A549 (cell line): ENCODE results near the gene MAFG. TPM values are rescaled to one million over a fixed set of nuclear protein-coding genes. Genes with fewer than 3 reads are reported as not detected.

Source experiments
- ATAC-seq, 2 experiments: fragments of 200-7000 bp in 1 of 2; fragments of >200 bp in 1 of 2; cut with Nextera tagmentation in 1 of 2; cut with Tn5 transposase in 1 of 2; 3 replicates each; pipeline versions ENCODE4 v1.8.0 to v1.9.1; 2018 to 2020; ENCODE audit warnings: mild to moderate bottlenecking in 1 of 2, moderate library complexity in 1 of 2
- CTCF ChIA-PET: fragments of 300-600 bp; sonication (Branson Sonifier 250); formaldehyde crosslinking; extraction: SDS; loops from one replicate; lab custom pipeline; 2021; ENCODE audit warnings: antibody characterized with exemption, inconsistent platforms; lab: Yijun Ruan, JAX
- POLR2A ChIA-PET: fragments of 350-600 bp; formaldehyde crosslinking; extraction: SDS; loops from one replicate; lab custom pipeline; 2021; ENCODE audit warnings: antibody characterized with exemption, inconsistent platforms; lab: Yijun Ruan, JAX
- DNase-seq, 2 experiments: peaks; one replicate each; pipeline versions ENCODE4 v3.0.0 to v3.0.0-alpha.2; 2011 to 2016; ENCODE audit warnings: low read depth in 1 of 2, low spot score in 1 of 2
- FAIRE-seq: peaks from 2 replicates; lab custom pipeline; 2011; peaks lifted over from hg19 to GRCh38; lab: Jason Lieb, UNC
- H3K27ac ChIP-seq, 2 experiments: fragments of >200 bp; sonication (Bioruptor Twin); formaldehyde crosslinking; 3 replicates each; pipeline ENCODE4 v1.5.1; 2016 to 2017
- H3K4me1 ChIP-seq: fragments of >200 bp; sonication (Bioruptor Twin); formaldehyde crosslinking; 3 replicates; pipeline ENCODE4 v1.6.1; 2016
- H3K4me2 ChIP-seq: fragments of >200 bp; sonication (Bioruptor Twin); formaldehyde crosslinking; 3 replicates; pipeline ENCODE4 v1.6.1; 2016
- H3K4me3 ChIP-seq: fragments of >200 bp; sonication (Bioruptor Twin); formaldehyde crosslinking; 3 replicates; pipeline ENCODE4 v1.5.1; 2016
- H3K9me3 ChIP-seq: fragments of >200 bp; sonication (Bioruptor Twin); formaldehyde crosslinking; 3 replicates; pipeline ENCODE4 v1.6.1; 2016
- CBX2 ChIP-seq: fragments of 200-600 bp; sonication (generic); IDR thresholded peaks from 2 replicates; pipeline ENCODE4 v1.6.1; 2016; ENCODE audit warnings: low read depth, mild to moderate bottlenecking, borderline replicate concordance
- CBX8 ChIP-seq: fragments of 200-600 bp; sonication (generic); IDR thresholded peaks from 2 replicates; pipeline ENCODE4 v1.6.1; 2016
- CTCF ChIP-seq: fragments of >200 bp; sonication (Bioruptor Twin); formaldehyde crosslinking; IDR thresholded peaks from 3 replicates; pipeline ENCODE4 v1.5.1; 2016
- E2F6 ChIP-seq: IDR thresholded peaks from 2 replicates; pipeline ENCODE4 v1.6.1; 2012; ENCODE audit warnings: low read depth, borderline replicate concordance
- EHMT2 ChIP-seq: fragments of 200-600 bp; sonication (generic); IDR thresholded peaks from 2 replicates; pipeline ENCODE4 v1.6.1; 2016; ENCODE audit warnings: antibody characterized with exemption, low read depth, mild to moderate bottlenecking, moderate library complexity
- FOSB ChIP-seq: fragments of 250-450 bp; sonication (Bioruptor Pico); IDR thresholded peaks from 2 replicates; pipeline ENCODE4 v1.5.0; 2020; ENCODE audit warnings: mild to moderate bottlenecking, moderate library complexity
- FOSL2 ChIP-seq, 2 experiments: fragments of 450-650 bp in 1 of 2; fragments of >200 bp in 1 of 2; sonication (Bioruptor Twin) in 1 of 2; formaldehyde crosslinking; IDR thresholded peaks; 2 replicates each; pipeline versions ENCODE4 v1.5.0 to v1.6.1; 2016 to 2020; ENCODE audit warnings: mild to moderate bottlenecking in 1 of 2, moderate library complexity in 1 of 2
- FOXS1 ChIP-seq: fragments of 250-450 bp; sonication (Bioruptor Pico); IDR thresholded peaks from 2 replicates; pipeline ENCODE4 v1.5.0; 2020; ENCODE audit warnings: mild to moderate bottlenecking, moderate library complexity
- HOXB13 ChIP-seq: fragments of 250-450 bp; sonication (Bioruptor Pico); IDR thresholded peaks from 2 replicates; pipeline ENCODE4 v1.5.0; 2020; ENCODE audit warnings: low read depth, mild to moderate bottlenecking, moderate library complexity
- JUN ChIP-seq, 2 experiments: fragments of >200 bp; sonication (Bioruptor Twin); formaldehyde crosslinking; IDR thresholded peaks; 2 replicates in 1 of 2; 3 replicates in 1 of 2; pipeline ENCODE4 v1.6.1; 2016 to 2017
- JUNB ChIP-seq: fragments of >200 bp; sonication (Bioruptor Twin); formaldehyde crosslinking; IDR thresholded peaks from 2 replicates; pipeline ENCODE4 v1.6.1; 2016
- MAX ChIP-seq: IDR thresholded peaks from 2 replicates; pipeline ENCODE4 v1.6.1; 2012
- NPAS2 ChIP-seq: fragments of 250-450 bp; sonication (Bioruptor Pico); IDR thresholded peaks from 2 replicates; pipeline ENCODE4 v1.8.0; 2022; ENCODE audit warnings: mild to moderate bottlenecking, moderate library complexity, borderline replicate concordance
- PHF8 ChIP-seq: fragments of 200-600 bp; sonication (generic); IDR thresholded peaks from 2 replicates; pipeline ENCODE4 v1.6.1; 2016; ENCODE audit warnings: low read depth, mild to moderate bottlenecking, antibody characterized with exemption, moderate library complexity, borderline replicate concordance
- POLR2A ChIP-seq: IDR thresholded peaks from 2 replicates; pipeline ENCODE4 v1.6.1; 2012; ENCODE audit warnings: mild to moderate bottlenecking, low read length
- RAD21 ChIP-seq, 2 experiments: fragments of >200 bp in 1 of 2; sonication (Bioruptor Twin) in 1 of 2; formaldehyde crosslinking in 1 of 2; IDR thresholded peaks in 1 of 2; conservative IDR thresholded peaks in 1 of 2; 2 replicates in 1 of 2; 3 replicates in 1 of 2; pipeline ENCODE4 v1.6.1; 2012 to 2018; ENCODE audit warnings: inconsistent platforms in 1 of 2
- RARB ChIP-seq: fragments of 250-450 bp; sonication (Bioruptor Pico); IDR thresholded peaks from 2 replicates; pipeline ENCODE4 v1.8.0; 2021; ENCODE audit warnings: mild to moderate bottlenecking, moderate library complexity
- SMC3 ChIP-seq: fragments of >200 bp; sonication (Bioruptor Twin); formaldehyde crosslinking; IDR thresholded peaks from 3 replicates; pipeline ENCODE4 v1.6.1; 2018; ENCODE audit warnings: inconsistent platforms
- TP53 ChIP-seq: fragments of 250-450 bp; sonication (Bioruptor Pico); IDR thresholded peaks from 2 replicates; pipeline ENCODE4 v1.5.0; 2021; ENCODE audit warnings: mild to moderate bottlenecking, moderate library complexity
- USF2 ChIP-seq: fragments of 450-650 bp; IDR thresholded peaks from 2 replicates; pipeline ENCODE4 v1.6.1; 2014; ENCODE audit warnings: antibody characterized with exemption
- ZFP36 ChIP-seq: fragments of 450-650 bp; IDR thresholded peaks from 2 replicates; pipeline ENCODE4 v1.6.1; 2014; ENCODE audit warnings: borderline replicate concordance; ENCODE audit not compliant: partially characterized antibody
- WGBS: methylation state at CpG from one replicate; pipeline ENCODE4 v1.1.6; 2017; ENCODE audit errors: missing lambda C conversion rate; 5-methylcytosine and 5-hydroxymethylcytosine counted together
- polyA plus RNA-seq, 4 experiments: library from polyadenylated mRNA; depleted of rRNA in 3 of 4; stranded (reverse); fragments of >200 nt; fragmentation: RNase III in 1 of 4; extraction: RNeasy Plus Mini Kit Qiagen cat#74134 plus additional on column Dnase treatment in 1 of 4; gene quantifications; 2 replicates in 3 of 4; 3 replicates in 1 of 4; pipeline ENCODE4 v1.2.3, GENCODE V29; 2011 to 2017

Gene MAFG
- polyA plus RNA-seq, 2 of the 4 experiments (the other 2 are of a cell fraction) = 47.9 to 57.9 TPM

GRCh38 chr17:81959362-81960129, 32.0 kb upstream of the MAFG start:
- peak; percentile 54 to 77 for ATAC-seq
- peaks cover 19% of the 10 kb centered on the region; the same call in 1 of the 3 replicates for H3K4me1 ChIP-seq
- FAIRE-seq = no peak
- TF ChIP-seq JUNB (no peak), MAX (peak; percentile 80; the same call in 1 of the 2 replicates), CBX8 (no peak), SMC3 (peak; percentile 100), TP53 (CRISPR knock-in tag) (no peak), CTCF (peak; percentile 100), E2F6 (peak; percentile 55; the same call in 1 of the 2 replicates), ZFP36 (no peak), RAD21 (conservative IDR thresholded peaks at IDR 0.05 in 1 of 2, IDR thresholded peaks at IDR 0.05 in 1 of 2) (peak; percentile 85 to 100), PHF8 (peak; percentile 6; the same call in 1 of the 2 replicates), RARB (CRISPR knock-in tag) (no peak), JUN (IDR thresholded peaks at IDR 0.05) (0 out of 5 replicates have a peak, but pooled peaks of 1 of the 2 experiments have one; percentile 47)
- H3K9me3 ChIP-seq = no peaks in the 10 kb centered on the region; the same call in 2 of the 3 replicates
- peak overlapping the region; percentile 60 to 89 for H3K27ac ChIP-seq
- WGBS = 14% methylated on average over 59 of the region's 112 CpGs
- ChIA-PET POLR2A (interaction anchor here (0.7 to 2.2 kb wide), 7 partner anchors 17 to 78 kb away, joined by 3 to 8 read pairs (median 3); partner anchors contain the start of genes ASPSCR1, CENPX, DCXR and LRRC45), CTCF (interaction anchor here (0.6 to 10.9 kb wide), 57 partner anchors 9 to 600 kb away, joined by 3 to 794 read pairs (median 5); partner anchors contain the start of genes ASPSCR1, CENPX, DCXR and DUS1L)
- peak; percentile 55 to 65 for DNase-seq
- peak overlapping the region; percentile 52 for H3K4me3 ChIP-seq
- peak overlapping the region; percentile 94 for H3K4me2 ChIP-seq

- FAIRE-seq (no peak), ATAC-seq (no peak), DNase-seq (no peak)
- ChIA-PET POLR2A (interaction anchor here (0.9 to 2.2 kb wide), 6 partner anchors 18 to 71 kb away, joined by 3 to 8 read pairs (median 4); partner anchors contain the start of genes ASPSCR1, CENPX and LRRC45), CTCF (interaction anchor here (0.6 to 17.3 kb wide), 57 partner anchors 9 to 601 kb away, joined by 3 to 794 read pairs (median 5); partner anchors contain the start of genes ASPSCR1, CENPX, DCXR and DUS1L)
- Histone ChIP-seq H3K4me2 (peak overlapping the region; percentile 94), H3K9me3 (no peaks in the 10 kb centered on the region; the same call in 2 of the 3 replicates), H3K4me3 (peak overlapping the region; percentile 52; the same call in 1 of the 3 replicates), H3K4me1 (peaks cover 19% of the 10 kb centered on the region; the same call in 1 of the 3 replicates), H3K27ac (peak overlapping the region; percentile 60 to 89; a peak in 4 of 6 replicates)
- WGBS = 62% methylated on average over 15 of the region's 15 CpGs
- no peak for TF ChIP-seq FOSL2 (IDR thresholded peaks at IDR 0.05)
- TF ChIP-seq FOSL2 (CRISPR knock-in tag; IDR thresholded peaks at IDR 0.05) = no peak
- no peak for TF ChIP-seq NPAS2 (CRISPR knock-in tag)
- no peak for TF ChIP-seq RARB (CRISPR knock-in tag)
- no peak for TF ChIP-seq CTCF
- no peak for TF ChIP-seq CBX2
- TF ChIP-seq FOXS1 (CRISPR knock-in tag) = no peak
- TF ChIP-seq USF2 = no peak
- TF ChIP-seq EHMT2 = no peak
- TF ChIP-seq FOSB (CRISPR knock-in tag) = no peak
- no peak for TF ChIP-seq POLR2A
- TF ChIP-seq HOXB13 (CRISPR knock-in tag) = no peak
Measured at GRCh38 chr17:81958633-81959342, 31.3 kb upstream of the MAFG start.
